Measurements from ENCODE around the gene CREB3. TPM values are rescaled to one million over a fixed set of nuclear protein-coding genes. Genes with fewer than 3 reads are reported as not detected.

The CREB3 gene
- total RNA-seq, 2 experiments from 2014 or later = 13.7 to 15.4 TPM

DNA sequence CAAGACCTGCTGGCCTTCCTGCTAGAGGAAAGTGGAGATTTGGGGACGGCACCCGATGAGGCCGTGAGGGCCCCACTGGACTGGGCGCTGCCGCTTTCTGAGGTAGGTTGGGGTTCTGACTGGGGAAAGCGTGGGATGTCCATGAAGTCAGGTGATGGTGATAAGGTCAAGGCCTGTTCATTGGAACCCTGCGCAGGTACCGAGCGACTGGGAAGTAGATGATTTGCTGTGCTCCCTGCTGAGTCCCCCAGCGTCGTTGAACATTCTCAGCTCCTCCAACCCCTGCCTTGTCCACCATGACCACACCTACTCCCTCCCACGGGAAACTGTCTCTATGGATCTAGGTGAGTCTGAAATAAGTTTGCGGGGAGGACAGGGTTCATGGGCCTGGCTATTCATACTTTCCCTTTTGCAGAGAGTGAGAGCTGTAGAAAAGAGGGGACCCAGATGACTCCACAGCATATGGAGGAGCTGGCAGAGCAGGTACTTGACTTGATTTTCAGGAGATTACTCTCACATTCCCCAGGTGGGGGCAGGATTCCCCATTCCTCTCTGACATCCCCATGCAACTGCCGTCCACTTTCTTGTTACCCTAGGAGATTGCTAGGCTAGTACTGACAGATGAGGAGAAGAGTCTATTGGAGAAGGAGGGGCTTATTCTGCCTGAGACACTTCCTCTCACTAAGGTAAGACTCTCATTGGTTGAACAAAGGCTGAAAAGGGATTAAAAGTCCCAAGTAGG, 505 bp downstream of the CREB3 start:
- CTCF ChIA-PET = interaction anchor here (0.6 to 4.9 kb wide), 14 partner anchors 15 to 636 kb away, joined by 3 to 40 read pairs (median 6); partner anchors contain the start of genes CCDC107, GBA2, PIGO and RGP1
- TF ChIP-seq CTCF (IDR thresholded peaks at IDR 0.05) = no peak

DNA sequence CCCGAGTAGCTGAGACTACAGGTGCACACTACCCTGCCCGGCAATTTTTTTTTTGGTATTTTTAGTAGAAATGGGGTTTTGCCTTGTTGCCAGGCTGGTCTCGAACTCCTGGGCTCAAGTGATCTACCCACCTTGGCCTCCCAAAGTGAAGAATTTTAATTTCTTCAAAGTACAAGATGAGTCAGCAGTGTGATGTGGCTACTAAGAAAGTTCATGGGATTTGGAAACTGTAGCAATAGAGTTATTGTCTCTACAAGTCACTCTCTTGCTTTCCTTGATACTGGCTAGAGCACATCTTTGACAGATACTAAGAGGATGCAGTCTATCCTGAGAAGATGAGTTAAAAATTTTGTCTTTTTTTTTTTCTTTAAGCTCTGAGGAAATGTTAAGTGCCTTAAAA, 1.6 kb downstream of the CREB3 start:
- no peaks in the 10 kb centered on the region for H3K27me3 Mint-ChIP-seq

More for the DNA sequence above, 505 bp downstream of the CREB3 start:
- H3K4me3 Mint-ChIP-seq = peak overlapping the region; percentile 90
- H3K9me3 ChIP-seq (ENCODE audit: control insufficient read depth in 1 of 2, insufficient read depth in 1 of 2, low read length in 2 of 2) = no peaks in the 10 kb centered on the region
- peaks cover 22% of the 10 kb centered on the region for H3K4me1 Mint-ChIP-seq (ENCODE audit: low read depth)
- no peaks in the 10 kb centered on the region for H3K9me3 Mint-ChIP-seq
- ATAC-seq (ENCODE audit: poor library complexity) (no peak), DNase-seq (peak in 4 of 14 experiments; percentile 10 to 54 (median 50))
- intact Hi-C loops (cut with DNase I, micrococcal nuclease) = loop anchor here (1.0 to 10.0 kb wide), 13 partner anchors 16 to 1032 kb away; partner anchors contain the start of genes GBA2 (in 2 of the 2), RGP1 (in 2 of the 2), ATOSB (in 1 of the 2) and DNAJB5 (in 1 of the 2)
- H3K27me3 ChIP-seq (ENCODE audit: control insufficient read depth in 1 of 2, insufficient read depth in 2 of 2, low read length in 2 of 2) = no peaks in the 10 kb centered on the region
- no peaks in the 10 kb centered on the region for H3K27me3 Mint-ChIP-seq
- peak overlapping the region; percentile 89 to 95 for H3K27ac ChIP-seq (ENCODE audit: low read depth in 1 of 2, low read length in 2 of 2)
- no peak overlapping the region for H3K27ac Mint-ChIP-seq
- H3K36me3 ChIP-seq (ENCODE audit: insufficient read depth, low read length) = peaks cover 36% of the 10 kb centered on the region
- peaks cover 37% of the 10 kb centered on the region for H3K36me3 Mint-ChIP-seq (ENCODE audit: low read depth)
- peak overlapping the region; percentile 91 for H3K4me3 ChIP-seq (ENCODE audit: low read length)
- POLR2A ChIA-PET = interaction anchor here (0.6 to 3.9 kb wide), 24 partner anchors 8 to 1086 kb away, joined by 3 to 84 read pairs (median 9); partner anchors contain the start of genes ARHGEF39, CCDC107, CLTA and GALT
- peaks cover 64% of the 10 kb centered on the region for H3K4me1 ChIP-seq (ENCODE audit: insufficient read depth, low read length)

More for the DNA sequence above, 1.6 kb downstream of the CREB3 start:
- CTCF ChIA-PET = interaction anchor here (0.9 to 4.7 kb wide), 7 partner anchors 15 to 148 kb away, joined by 3 to 32 read pairs (median 3); partner anchors contain the start of genes CCDC107, GBA2, RGP1 and RMRP
- Mint-ChIP-seq H3K4me3 (peak overlapping the region; percentile 90), H3K36me3 (ENCODE audit: low read depth) (peaks cover 48% of the 10 kb centered on the region), H3K4me1 (ENCODE audit: low read depth) (peaks cover 22% of the 10 kb centered on the region), H3K9me3 (no peaks in the 10 kb centered on the region), H3K27ac (no peak overlapping the region)
- no peak for TF ChIP-seq CTCF (IDR thresholded peaks at IDR 0.05)
- Histone ChIP-seq H3K27ac (ENCODE audit: low read depth in 1 of 2, low read length in 2 of 2) (no peak overlapping the region), H3K36me3 (ENCODE audit: insufficient read depth, low read length) (peaks cover 47% of the 10 kb centered on the region), H3K4me3 (ENCODE audit: low read length) (no peak overlapping the region), H3K27me3 (ENCODE audit: control insufficient read depth in 1 of 2, insufficient read depth in 2 of 2, low read length in 2 of 2) (no peaks in the 10 kb centered on the region), H3K4me1 (ENCODE audit: insufficient read depth, low read length) (peaks cover 53% of the 10 kb centered on the region), H3K9me3 (ENCODE audit: control insufficient read depth in 1 of 2, insufficient read depth in 1 of 2, low read length in 2 of 2) (no peaks in the 10 kb centered on the region)
- POLR2A ChIA-PET = interaction anchor here (1.0 to 4.4 kb wide), 3 partner anchors 15 to 37 kb away, joined by 5 to 30 read pairs (median 5); partner anchors contain the start of genes GBA2 and RGP1
- intact Hi-C loops (cut with DNase I, micrococcal nuclease) = loop anchor here (5.0 to 10.0 kb wide), 5 partner anchors 78 to 1031 kb away; partner anchors contain the start of genes ATOSB (in 1 of the 2), DNAJB5 (in 1 of the 2), SPAG8 (in 1 of the 2) and STOML2 (in 1 of the 2)
- no peak for ATAC-seq (ENCODE audit: poor library complexity)
- DNase-seq = no peak
